B cell (primary cell): ENCODE measurements around the gene HECTD1. TPM values are rescaled to one million over a fixed set of nuclear protein-coding genes. Genes with fewer than 3 reads are reported as not detected.

Experiments used
- ATAC-seq: fragments of 200-7000 bp; cut with Tn5 transposase; one replicate; pipeline ENCODE4 v1.10.0; 2021; ENCODE audit warnings: low read depth, mild to moderate bottlenecking, moderate number of reproducible peaks, moderate library complexity
- CTCF ChIA-PET: fragments of 350-600 bp; sonication (Branson Sonifier 250); formaldehyde crosslinking; loops from one replicate; lab custom pipeline; 2021; ENCODE audit warnings: antibody characterized with exemption, inconsistent platforms; lab: Charles Lee
- POLR2A ChIA-PET: fragments of 350-600 bp; sonication (Branson Sonifier 250); formaldehyde crosslinking; loops from one replicate; lab custom pipeline; 2021; ENCODE audit warnings: antibody characterized with exemption; lab: Charles Lee
- DNase-seq: peaks from one replicate; pipeline ENCODE4 v3.0.0; 2013
- H2AFZ ChIP-seq: 2 replicates; pipeline ENCODE4 v1.6.1; 2012; ENCODE audit warnings: mild to moderate bottlenecking, low read depth, low read length; ENCODE audit not compliant: insufficient read depth, poor library complexity, severe bottlenecking
- H3K27ac ChIP-seq, 2 donors: 1 replicate in 1 of 2; 2 replicates in 1 of 2; pipeline ENCODE4 v1.5.1; 2012 to 2013; ENCODE audit warnings: low read length in 2 of 2, mild to moderate bottlenecking in 2 of 2, moderate library complexity in 1 of 2
- H3K27me3 ChIP-seq, 4 experiments: fragments of 200-600 bp in 1 of 4; sonication (generic) in 1 of 4; replicated peaks in 1 of 4; 1 replicate in 2 of 4; 2 replicates in 2 of 4; pipeline versions ENCODE4 v1.6.1 to v1.7.0; 2013 to 2016; ENCODE audit warnings: low read length in 3 of 4, mild to moderate bottlenecking in 2 of 4, mixed read lengths in 1 of 4, moderate library complexity in 1 of 4; ENCODE audit not compliant: insufficient read depth in 4 of 4, control insufficient read depth in 3 of 4; ENCODE audit errors: control extremely low read depth in 1 of 4
- H3K36me3 ChIP-seq, 2 experiments: replicated peaks in 1 of 2; 1 replicate in 1 of 2; 2 replicates in 1 of 2; pipeline versions ENCODE4 v1.6.1 to v1.7.1; 2013; ENCODE audit warnings: low read length in 1 of 2; ENCODE audit not compliant: insufficient read depth in 2 of 2, control insufficient read depth in 1 of 2; ENCODE audit errors: control extremely low read depth in 1 of 2, extremely low read depth in 1 of 2
- H3K4me1 ChIP-seq, 2 donors: fragments of 200-600 bp in 1 of 2; sonication (generic) in 1 of 2; 1 replicate in 1 of 2; 2 replicates in 1 of 2; pipeline versions ENCODE4 v1.5.1 to v1.6.1; 2013 to 2017; ENCODE audit warnings: low read length in 2 of 2; ENCODE audit not compliant: control insufficient read depth in 2 of 2, insufficient read depth in 2 of 2
- H3K4me2 ChIP-seq: replicated peaks from 2 replicates; pipeline ENCODE3; 2012; ENCODE audit warnings: mild to moderate bottlenecking, low read depth, low read length; ENCODE audit not compliant: poor library complexity, severe bottlenecking
- H3K4me3 ChIP-seq, 5 experiments: fragments of 200-600 bp in 1 of 5; sonication (generic) in 1 of 5; 1 replicate in 3 of 5; 2 replicates in 2 of 5; pipeline versions ENCODE4 v1.5.1 to v1.7.0; 2011 to 2016; ENCODE audit warnings: low read length in 4 of 5, mild to moderate bottlenecking in 4 of 5, low read depth in 2 of 5, control low read depth in 1 of 5, moderate library complexity in 1 of 5; ENCODE audit not compliant: insufficient read depth in 1 of 5; ENCODE audit errors: control extremely low read depth in 1 of 5, extremely low read depth in 1 of 5
- H3K79me2 ChIP-seq: fragments of 200-600 bp; sonication (generic); one replicate; pipeline ENCODE4 v1.6.0; 2016; ENCODE audit warnings: low read length; ENCODE audit not compliant: control insufficient read depth, insufficient read depth
- H3K9ac ChIP-seq: fragments of 200-600 bp; sonication (generic); 2 replicates; pipeline ENCODE4 v1.6.1; 2017; ENCODE audit warnings: mild to moderate bottlenecking, low read length, moderate library complexity
- H3K9me3 ChIP-seq, 3 donors: one replicate each; pipeline versions ENCODE4 v1.6.1 to v1.7.1; 2013; ENCODE audit warnings: low read length in 2 of 3; ENCODE audit not compliant: control insufficient read depth in 2 of 3, insufficient read depth in 1 of 3; ENCODE audit errors: control extremely low read depth in 1 of 3
- H4K20me1 ChIP-seq: 2 replicates; pipeline ENCODE4 v1.6.0; 2012; ENCODE audit warnings: mild to moderate bottlenecking, low read length; ENCODE audit not compliant: insufficient read depth, control insufficient read depth, poor library complexity, severe bottlenecking
- H3K27ac Mint-ChIP-seq: one replicate; pipeline ENCODE4 v1.8.0; 2021; ENCODE audit warnings: mixed read lengths
- H3K27me3 Mint-ChIP-seq: one replicate; pipeline ENCODE4 v1.8.0; 2021; ENCODE audit warnings: mixed read lengths
- H3K4me1 Mint-ChIP-seq: one replicate; pipeline ENCODE4 v1.8.0; 2021; ENCODE audit warnings: mixed read lengths
- H3K4me3 Mint-ChIP-seq: one replicate; pipeline ENCODE4 v1.8.0; 2021; ENCODE audit warnings: mixed read lengths
- H3K9me3 Mint-ChIP-seq: one replicate; pipeline ENCODE4 v1.8.0; 2022; ENCODE audit warnings: mixed read lengths; ENCODE audit not compliant: insufficient read depth
- CTCF ChIP-seq: fragments of 200-600 bp; IDR thresholded peaks from one replicate; pipeline ENCODE4 v1.8.0; 2022; ENCODE audit warnings: antibody characterized with exemption, mild to moderate bottlenecking
- EZH2 ChIP-seq: IDR thresholded peaks from 2 replicates; pipeline ENCODE4 v1.6.1; 2012; ENCODE audit warnings: borderline replicate concordance, low read depth, mild to moderate bottlenecking, moderate library complexity, low read length; ENCODE audit not compliant: insufficient read depth, poor library complexity, severe bottlenecking
- WGBS: methylation state at CpG from one replicate; pipeline ENCODE4 v1.1.5; 2013; ENCODE audit warnings: missing lambda C conversion rate; ENCODE audit not compliant: insufficient coverage; 5-methylcytosine and 5-hydroxymethylcytosine counted together
- intact Hi-C: fragments of 100-400 bp; cut with micrococcal nuclease; formaldehyde crosslinking; loops from one replicate; pipeline ENCODE4 v1.10.0; 2022
- polyA plus RNA-seq: library from polyadenylated mRNA; depleted of rRNA; stranded (reverse); fragments of >200 nt; gene quantifications from 2 replicates; pipeline ENCODE4 v1.2.3, GENCODE V29; 2012
- total RNA-seq, 2 donors: library from RNA; stranded (reverse); fragments of 120-200 nt in 1 of 2; gene quantifications; 1 replicate in 1 of 2; 2 replicates in 1 of 2; pipeline versions ENCODE4 v1.2.3 to v1.2.4, GENCODE V29; 2013 to 2022

The HECTD1 gene
- total and polyA plus RNA-seq, 2 donors (not counting 1 experiment from before 2014, with no cell fraction given), result 63.1 to 184 TPM

DNA sequence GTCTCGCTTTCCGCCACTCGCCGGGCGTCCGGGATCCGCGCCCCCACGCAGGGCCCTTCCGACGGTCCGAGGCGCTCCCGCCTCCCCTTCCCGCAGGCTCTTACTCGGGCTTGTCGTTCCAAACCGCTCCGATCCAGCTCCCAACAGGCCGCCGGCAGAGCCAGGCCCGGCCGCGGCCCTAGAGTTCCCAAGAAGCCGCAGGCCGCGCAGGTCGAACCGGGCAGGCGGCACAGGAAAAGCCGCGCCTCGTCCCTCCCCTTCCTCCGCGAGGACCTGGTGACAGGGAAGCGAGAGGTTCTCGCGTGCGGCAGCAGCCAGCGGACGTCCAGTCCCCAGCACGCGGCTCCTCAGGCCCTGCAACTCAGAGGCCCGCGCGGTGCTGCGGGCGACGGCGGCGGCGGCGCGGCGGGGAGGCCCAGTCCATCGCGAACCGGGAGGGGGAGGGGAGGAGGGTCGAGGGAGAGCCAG is 272 bp downstream of the HECTD1 start:
- under 1% methylated on average over 58 of the region's 59 CpGs for WGBS
- peak; percentile 95 for DNase-seq
- Histone ChIP-seq H3K36me3 (peaks cover 0 to 3% of the 10 kb centered on the region in 2 experiments), H3K4me1 (peaks cover 21 to 27% of the 10 kb centered on the region in 2 donors), H3K79me2 (peaks cover 45% of the 10 kb centered on the region), H3K27ac (peak overlapping the region; percentile 94 to 97), H3K4me2 (peak overlapping the region; percentile 89), H3K9ac (peak overlapping the region; percentile 91), H4K20me1 (peaks cover 8% of the 10 kb centered on the region), H2AFZ (peak overlapping the region; percentile 93), H3K4me3 (peak overlapping the region; percentile 72 to 90 (median 83)), H3K27me3 (no peaks in the 10 kb centered on the region), H3K9me3 (no peaks in the 10 kb centered on the region)
- no peaks in the 10 kb centered on the region for H3K27me3 Mint-ChIP-seq
- no peaks in the 10 kb centered on the region for H3K9me3 Mint-ChIP-seq
- ChIA-PET CTCF (interaction anchor here (0.9 to 2.9 kb wide), 12 partner anchors 9 to 995 kb away, joined by 3 to 10 read pairs (median 4); partner anchors contain the start of genes AP4S1, RNU6-7, SCFD1 and STRN3), POLR2A (interaction anchor here (0.6 to 2.5 kb wide), 8 partner anchors 8 to 586 kb away, joined by 3 to 15 read pairs (median 3); partner anchors contain the start of genes AP4S1, DTD2, HEATR5A and STRN3)
- TF ChIP-seq EZH2 (no peak), CTCF (no peak)
- peak; percentile 32 for ATAC-seq
- intact Hi-C loops, result loop anchor here (1.0 to 5.0 kb wide), 5 partner anchors 181 to 995 kb away; partner anchors contain the start of genes NUBPL, RNU6-7, RNU6-8 and SCFD1
- peak overlapping the region; percentile 99 for H3K27ac Mint-ChIP-seq
- peak overlapping the region; percentile 99 for H3K4me3 Mint-ChIP-seq
- H3K4me1 Mint-ChIP-seq, result peaks cover 38% of the 10 kb centered on the region
